ENCODE results near the gene OR51L1.

DNA sequence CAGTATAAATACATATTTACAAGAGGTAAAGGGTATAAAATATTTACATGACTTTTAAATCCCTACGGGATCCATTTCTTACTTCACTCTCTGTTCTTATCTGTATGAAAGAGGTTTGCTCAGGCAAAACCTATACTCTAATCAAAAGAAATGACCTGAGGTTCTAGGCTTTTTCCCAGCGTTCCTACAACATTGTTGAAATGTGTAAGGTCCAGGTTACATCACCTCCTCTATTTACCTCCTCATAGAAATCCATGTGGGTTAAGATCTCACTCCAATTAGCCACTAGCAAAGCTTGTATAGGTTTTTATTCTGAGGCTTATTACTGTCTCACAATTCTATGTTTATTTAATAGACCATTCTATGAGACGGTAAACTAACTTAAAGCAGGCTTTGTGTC is 12.0 kb upstream of the OR51L1 start:
- TF ChIP-seq, protein P1, sequence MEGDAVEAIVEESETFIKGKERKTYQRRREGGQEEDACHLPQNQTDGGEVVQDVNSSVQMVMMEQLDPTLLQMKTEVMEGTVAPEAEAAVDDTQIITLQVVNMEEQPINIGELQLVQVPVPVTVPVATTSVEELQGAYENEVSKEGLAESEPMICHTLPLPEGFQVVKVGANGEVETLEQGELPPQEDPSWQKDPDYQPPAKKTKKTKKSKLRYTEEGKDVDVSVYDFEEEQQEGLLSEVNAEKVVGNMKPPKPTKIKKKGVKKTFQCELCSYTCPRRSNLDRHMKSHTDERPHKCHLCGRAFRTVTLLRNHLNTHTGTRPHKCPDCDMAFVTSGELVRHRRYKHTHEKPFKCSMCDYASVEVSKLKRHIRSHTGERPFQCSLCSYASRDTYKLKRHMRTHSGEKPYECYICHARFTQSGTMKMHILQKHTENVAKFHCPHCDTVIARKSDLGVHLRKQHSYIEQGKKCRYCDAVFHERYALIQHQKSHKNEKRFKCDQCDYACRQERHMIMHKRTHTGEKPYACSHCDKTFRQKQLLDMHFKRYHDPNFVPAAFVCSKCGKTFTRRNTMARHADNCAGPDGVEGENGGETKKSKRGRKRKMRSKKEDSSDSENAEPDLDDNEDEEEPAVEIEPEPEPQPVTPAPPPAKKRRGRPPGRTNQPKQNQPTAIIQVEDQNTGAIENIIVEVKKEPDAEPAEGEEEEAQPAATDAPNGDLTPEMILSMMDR (IDR thresholded peaks at IDR 0.05; ENCODE audit: insufficient read depth, low read length): no peak
- TF ChIP-seq REST (IDR thresholded peaks at IDR 0.05; ENCODE audit: insufficient replicate concordance, low read depth): no peak
